Measurements from ENCODE around the gene SETDB1. TPM values are rescaled to one million over a fixed set of nuclear protein-coding genes. Genes with fewer than 3 reads are reported as not detected.

Gene SETDB1
- total and polyA plus RNA-seq, 4 donors, result 5.4 to 23.7 (median 14.0) TPM

DNA sequence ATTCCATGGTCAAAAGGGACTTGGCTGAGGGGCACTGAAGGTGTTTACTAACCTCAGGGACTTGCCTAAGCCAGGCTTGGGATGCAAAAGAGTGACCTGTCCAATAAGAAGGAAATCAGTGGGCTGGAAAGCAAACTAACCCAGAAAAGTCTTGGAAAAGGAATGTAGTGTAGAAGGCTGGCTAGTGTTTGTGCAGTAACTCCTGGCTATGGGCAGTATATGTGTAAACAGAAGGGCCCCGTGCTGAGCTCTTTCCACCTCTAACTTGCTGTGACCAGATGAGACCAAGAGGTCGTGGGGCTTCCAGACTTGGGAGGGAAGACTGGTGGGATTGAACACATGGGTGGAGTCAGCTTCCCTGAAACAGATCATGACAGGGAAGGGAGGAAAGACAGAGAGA is 76.4 kb downstream of the SETDB1 start:
- 39% methylated on average over 2 of the region's 2 CpGs for WGBS
- H3K27ac ChIP-seq (ENCODE audit: low read depth in 1 of 2, low read length in 2 of 2), result peak overlapping the region; percentile 2 to 30
- no peaks in the 10 kb centered on the region for H3K27me3 ChIP-seq (ENCODE audit: control insufficient read depth in 4 of 4, insufficient read depth in 4 of 4, low read length in 3 of 4)
- peaks cover 12 to 45% (median 34%) of the 10 kb centered on the region in 4 donors for H3K4me1 ChIP-seq (ENCODE audit: control insufficient read depth in 4 of 4, insufficient read depth in 4 of 4, low read length in 3 of 4)
- H3K36me3 ChIP-seq (ENCODE audit: control insufficient read depth in 4 of 4, insufficient read depth in 3 of 4, low read depth in 1 of 4, low read length in 3 of 4), result peaks cover 5 to 39% (median 28%) of the 10 kb centered on the region in 4 donors
- no peak for TF ChIP-seq TAF1 (conservative IDR thresholded peaks at IDR 0.05)
- TF ChIP-seq HNF4A (conservative IDR thresholded peaks at IDR 0.05), result no peak
- no peak for TF ChIP-seq RXRA (IDR thresholded peaks at IDR 0.05)
- no peak for TF ChIP-seq SP1 (IDR thresholded peaks at IDR 0.05)
- no peak for TF ChIP-seq EGR1 (IDR thresholded peaks at IDR 0.05; ENCODE audit: low read depth in 2 of 2)
- TF ChIP-seq FOXA2 (IDR thresholded peaks at IDR 0.05), result no peak
- TF ChIP-seq, protein P1, sequence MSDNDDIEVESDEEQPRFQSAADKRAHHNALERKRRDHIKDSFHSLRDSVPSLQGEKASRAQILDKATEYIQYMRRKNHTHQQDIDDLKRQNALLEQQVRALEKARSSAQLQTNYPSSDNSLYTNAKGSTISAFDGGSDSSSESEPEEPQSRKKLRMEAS (IDR thresholded peaks at IDR 0.05), result no peak
- H3K4me3 ChIP-seq (ENCODE audit: low read depth in 1 of 3, low read length in 3 of 3), result no peak overlapping the region
- no peak for DNase-seq (ENCODE audit: low spot score)
- H3K9me3 ChIP-seq (ENCODE audit: control insufficient read depth in 4 of 4, low read length in 3 of 4), result no peaks in the 10 kb centered on the region
- no peak overlapping the region for H3K9ac ChIP-seq (ENCODE audit: low read depth in 1 of 2, low read length in 2 of 2)

DNA sequence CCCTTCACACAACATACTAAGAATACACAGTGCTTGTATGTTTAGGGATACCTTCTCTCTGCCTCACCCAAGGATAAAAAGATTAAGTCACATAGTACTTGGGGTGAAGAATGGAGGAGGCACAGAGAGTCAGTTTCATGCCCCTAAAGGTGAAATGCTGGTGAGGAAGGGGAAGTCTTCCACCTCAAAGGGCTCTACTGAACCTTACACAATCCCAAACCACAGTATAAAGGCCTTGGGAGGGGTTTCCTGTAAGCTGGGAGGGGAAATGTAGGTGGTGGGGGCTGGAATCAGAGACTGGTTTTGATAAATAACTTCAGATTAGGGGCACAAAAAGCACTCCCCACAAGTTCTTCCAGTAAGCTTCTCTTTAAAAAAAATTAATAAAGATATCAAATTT is 77.0 kb downstream of the SETDB1 start:
- Histone ChIP-seq H3K4me3 (ENCODE audit: low read depth in 1 of 3, low read length in 3 of 3) (no peak overlapping the region), H3K27me3 (ENCODE audit: control insufficient read depth in 4 of 4, insufficient read depth in 4 of 4, low read length in 3 of 4) (no peaks in the 10 kb centered on the region), H3K9me3 (ENCODE audit: control insufficient read depth in 4 of 4, low read length in 3 of 4) (no peaks in the 10 kb centered on the region), H3K4me1 (ENCODE audit: control insufficient read depth in 4 of 4, insufficient read depth in 4 of 4, low read length in 3 of 4) (peaks cover 12 to 51% (median 38%) of the 10 kb centered on the region in 4 donors), H3K27ac (ENCODE audit: low read depth in 1 of 2, low read length in 2 of 2) (no peak overlapping the region), H3K9ac (ENCODE audit: low read depth in 1 of 2, low read length in 2 of 2) (peak overlapping the region; percentile 31 to 38), H3K36me3 (ENCODE audit: control insufficient read depth in 4 of 4, insufficient read depth in 3 of 4, low read depth in 1 of 4, low read length in 3 of 4) (peaks cover 0 to 34% (median 23%) of the 10 kb centered on the region in 4 donors)
- DNase-seq (ENCODE audit: low spot score), result no peak
- TF ChIP-seq RAD21 (IDR thresholded peaks at IDR 0.05) (no peak), SP1 (IDR thresholded peaks at IDR 0.05) (no peak), YY1 (IDR thresholded peaks at IDR 0.05) (no peak), HNF4A (conservative IDR thresholded peaks at IDR 0.05) (no peak), EGR1 (IDR thresholded peaks at IDR 0.05; ENCODE audit: low read depth in 2 of 2) (no peak)
- TF ChIP-seq, protein P2, sequence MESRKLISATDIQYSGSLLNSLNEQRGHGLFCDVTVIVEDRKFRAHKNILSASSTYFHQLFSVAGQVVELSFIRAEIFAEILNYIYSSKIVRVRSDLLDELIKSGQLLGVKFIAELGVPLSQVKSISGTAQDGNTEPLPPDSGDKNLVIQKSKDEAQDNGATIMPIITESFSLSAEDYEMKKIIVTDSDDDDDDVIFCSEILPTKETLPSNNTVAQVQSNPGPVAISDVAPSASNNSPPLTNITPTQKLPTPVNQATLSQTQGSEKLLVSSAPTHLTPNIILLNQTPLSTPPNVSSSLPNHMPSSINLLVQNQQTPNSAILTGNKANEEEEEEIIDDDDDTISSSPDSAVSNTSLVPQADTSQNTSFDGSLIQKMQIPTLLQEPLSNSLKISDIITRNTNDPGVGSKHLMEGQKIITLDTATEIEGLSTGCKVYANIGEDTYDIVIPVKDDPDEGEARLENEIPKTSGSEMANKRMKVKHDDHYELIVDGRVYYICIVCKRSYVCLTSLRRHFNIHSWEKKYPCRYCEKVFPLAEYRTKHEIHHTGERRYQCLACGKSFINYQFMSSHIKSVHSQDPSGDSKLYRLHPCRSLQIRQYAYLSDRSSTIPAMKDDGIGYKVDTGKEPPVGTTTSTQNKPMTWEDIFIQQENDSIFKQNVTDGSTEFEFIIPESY (IDR thresholded peaks at IDR 0.05), result no peak
- TF ChIP-seq, protein P1 (IDR thresholded peaks at IDR 0.05), result no peak

DNA sequence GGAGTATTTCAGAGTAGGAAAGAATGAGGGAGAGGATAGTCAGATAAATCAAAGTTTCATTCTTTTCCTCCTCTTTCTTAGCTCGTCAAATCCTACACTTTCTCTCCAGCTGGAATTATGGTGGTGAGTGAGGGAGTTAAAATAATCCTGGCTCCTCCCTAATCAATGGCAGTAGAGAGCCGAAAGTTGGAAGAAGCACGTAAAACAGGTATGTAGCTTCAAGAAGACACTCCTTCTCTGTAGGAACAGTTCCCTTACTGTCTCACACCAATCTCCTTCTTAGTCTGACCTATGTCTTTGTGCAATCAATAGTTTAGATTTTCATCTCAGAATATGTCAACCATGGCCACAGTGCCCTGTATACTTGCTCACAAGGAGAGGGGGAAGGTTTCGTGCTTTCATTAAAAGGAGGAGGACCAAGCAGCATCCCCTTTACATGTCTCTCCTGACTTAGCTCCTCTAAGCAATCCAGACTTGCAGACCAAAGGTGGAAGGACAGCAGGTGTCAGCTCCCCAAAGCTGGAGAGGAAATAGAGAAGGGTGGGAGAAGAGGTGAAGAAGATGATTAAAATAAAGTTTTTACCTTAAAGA is 79.7 kb downstream of the SETDB1 start:
- TF ChIP-seq TAF1 (conservative IDR thresholded peaks at IDR 0.05), result no peak
- no peak for TF ChIP-seq JUND (IDR thresholded peaks at IDR 0.05)
- TF ChIP-seq HNF4A (conservative IDR thresholded peaks at IDR 0.05), result no peak
- TF ChIP-seq YY1 (IDR thresholded peaks at IDR 0.05), result peak; percentile 24
- no peak for TF ChIP-seq EGR1 (IDR thresholded peaks at IDR 0.05; ENCODE audit: low read depth in 2 of 2)
- Histone ChIP-seq H3K9me3 (ENCODE audit: control insufficient read depth in 4 of 4, low read length in 3 of 4) (no peaks in the 10 kb centered on the region), H3K27me3 (ENCODE audit: control insufficient read depth in 4 of 4, insufficient read depth in 4 of 4, low read length in 3 of 4) (no peaks in the 10 kb centered on the region), H3K4me3 (ENCODE audit: low read depth in 1 of 3, low read length in 3 of 3) (peak overlapping the region; percentile 33 to 84 (median 61)), H3K4me1 (ENCODE audit: control insufficient read depth in 4 of 4, insufficient read depth in 4 of 4, low read length in 3 of 4) (peaks cover 16 to 63% (median 49%) of the 10 kb centered on the region in 4 donors), H3K27ac (ENCODE audit: low read depth in 1 of 2, low read length in 2 of 2) (peak overlapping the region; percentile 84), H3K9ac (ENCODE audit: low read depth in 1 of 2, low read length in 2 of 2) (peak overlapping the region; percentile 34 to 79), H3K36me3 (ENCODE audit: control insufficient read depth in 4 of 4, insufficient read depth in 3 of 4, low read depth in 1 of 4, low read length in 3 of 4) (peaks cover 0 to 15% (median 6%) of the 10 kb centered on the region in 4 donors)
- 11% methylated on average over 4 of the region's 4 CpGs for WGBS
- DNase-seq (ENCODE audit: low spot score), result no peak
